ENCODE data around the gene NXT1. TPM values are rescaled to one million over a fixed set of nuclear protein-coding genes. Genes with fewer than 3 reads are reported as not detected.
A peak's percentile ranks its signal among the peaks of the same experiment; 100 is the strongest.
"Not testable (repeated sequence)": the region's sequence is repeated elsewhere in the genome, so short reads cannot be mapped to it uniquely, and the experiment has no call there.

Gene NXT1
- total RNA-seq, 2 experiments from 2014 or later: 33.7 to 76.5 TPM

DNA sequence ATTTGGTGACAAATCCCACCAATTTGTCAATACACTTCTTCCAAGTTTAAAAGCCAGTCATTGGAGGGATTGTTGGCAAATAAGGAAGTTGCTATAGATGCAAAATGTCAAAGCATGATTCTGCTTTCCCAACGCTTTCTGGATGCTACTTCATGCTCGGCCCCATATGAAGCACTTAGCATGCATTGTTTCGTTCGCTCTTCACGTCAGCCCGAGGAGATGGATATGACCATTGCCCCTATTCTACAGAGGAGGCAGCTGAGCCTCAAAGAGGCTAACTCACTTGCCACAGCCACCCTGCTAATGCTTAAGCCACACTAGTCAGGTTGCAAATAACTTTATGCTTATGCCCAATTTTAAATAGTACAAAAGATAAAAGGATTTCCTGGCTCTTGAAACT, 2.8 kb upstream of the NXT1 start:
- DNase-seq (ENCODE audit: low spot score): no peak
- H3K9me3 ChIP-seq (ENCODE audit: low read length): 0 out of 2 replicates have a peak, but pooled peaks cover 6% of the 10 kb centered on the region
- no peak overlapping the region for H2AFZ ChIP-seq (ENCODE audit: low read length)
- ChIA-PET CTCF (ENCODE audit: unreplicated experiment) (no interaction called here), POLR2A (no interaction called here)
- no peaks in the 10 kb centered on the region for H3K9me2 ChIP-seq (ENCODE audit: insufficient read depth, low read length)
- intact Hi-C loops (cut with micrococcal nuclease; ENCODE audit: unreplicated experiment): no loop called here
- BruUV-seq (replicated peaks): no TSS peak
- H3K27ac ChIP-seq (ENCODE audit: low read depth, low read length, poor library complexity, severe bottlenecking): no peak overlapping the region
- peaks cover 16% of the 10 kb centered on the region for H4K20me1 ChIP-seq (ENCODE audit: insufficient read depth, low read length)
- H3K79me2 ChIP-seq (ENCODE audit: insufficient read depth, low read depth, low read length): peaks cover 22% of the 10 kb centered on the region
- H3K4me2 ChIP-seq (ENCODE audit: low read length): no peak overlapping the region
- peaks cover 3% of the 10 kb centered on the region; the same call in 1 of the 2 replicates for H3K36me3 ChIP-seq (ENCODE audit: insufficient read depth, low read length)
- TF ChIP-seq, protein P1, sequence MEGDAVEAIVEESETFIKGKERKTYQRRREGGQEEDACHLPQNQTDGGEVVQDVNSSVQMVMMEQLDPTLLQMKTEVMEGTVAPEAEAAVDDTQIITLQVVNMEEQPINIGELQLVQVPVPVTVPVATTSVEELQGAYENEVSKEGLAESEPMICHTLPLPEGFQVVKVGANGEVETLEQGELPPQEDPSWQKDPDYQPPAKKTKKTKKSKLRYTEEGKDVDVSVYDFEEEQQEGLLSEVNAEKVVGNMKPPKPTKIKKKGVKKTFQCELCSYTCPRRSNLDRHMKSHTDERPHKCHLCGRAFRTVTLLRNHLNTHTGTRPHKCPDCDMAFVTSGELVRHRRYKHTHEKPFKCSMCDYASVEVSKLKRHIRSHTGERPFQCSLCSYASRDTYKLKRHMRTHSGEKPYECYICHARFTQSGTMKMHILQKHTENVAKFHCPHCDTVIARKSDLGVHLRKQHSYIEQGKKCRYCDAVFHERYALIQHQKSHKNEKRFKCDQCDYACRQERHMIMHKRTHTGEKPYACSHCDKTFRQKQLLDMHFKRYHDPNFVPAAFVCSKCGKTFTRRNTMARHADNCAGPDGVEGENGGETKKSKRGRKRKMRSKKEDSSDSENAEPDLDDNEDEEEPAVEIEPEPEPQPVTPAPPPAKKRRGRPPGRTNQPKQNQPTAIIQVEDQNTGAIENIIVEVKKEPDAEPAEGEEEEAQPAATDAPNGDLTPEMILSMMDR (conservative IDR thresholded peaks at IDR 0.05; ENCODE audit: low read length): no peak
- TF ChIP-seq EZH2phosphoT487 (IDR thresholded peaks at IDR 0.05; ENCODE audit: borderline replicate concordance, low read depth, low read length): no peak
- H3K4me3 ChIP-seq (ENCODE audit: low read depth, low read length, poor library complexity, severe bottlenecking): no peak overlapping the region
- H3K4me1 ChIP-seq (ENCODE audit: insufficient read depth, low read length, poor library complexity, severe bottlenecking): peaks cover 20% of the 10 kb centered on the region

DNA sequence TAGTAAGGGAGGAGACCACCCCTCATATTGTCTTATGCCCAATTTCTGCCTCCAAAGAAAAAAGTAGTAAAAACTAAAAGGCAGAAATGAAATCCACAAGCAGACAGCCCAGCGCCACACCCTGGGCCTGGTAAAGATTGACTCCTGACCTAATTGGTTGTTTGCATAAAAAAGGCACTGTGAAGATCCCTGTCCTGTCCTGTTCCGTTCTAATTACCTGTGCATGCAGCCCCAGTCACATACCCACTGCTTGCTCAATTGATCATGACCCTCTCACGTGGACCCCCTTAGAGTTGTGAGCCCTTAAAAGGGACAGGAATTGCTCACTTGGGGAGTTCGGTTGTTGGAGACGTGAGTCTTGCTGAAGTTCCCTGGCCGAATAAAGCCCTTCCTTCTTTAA, 2.1 kb upstream of the NXT1 start:
- H2AFZ ChIP-seq (ENCODE audit: low read length); intact Hi-C loops (cut with micrococcal nuclease; ENCODE audit: unreplicated experiment); H3K27ac ChIP-seq (ENCODE audit: low read depth, low read length, poor library complexity, severe bottlenecking); POLR2A ChIA-PET; BruUV-seq (replicated peaks); H3K4me3 ChIP-seq (ENCODE audit: low read depth, low read length, poor library complexity, severe bottlenecking); DNase-seq (ENCODE audit: low spot score); H3K36me3 ChIP-seq (ENCODE audit: insufficient read depth, low read length); H3K9me3 ChIP-seq (ENCODE audit: low read length); H3K9me2 ChIP-seq (ENCODE audit: insufficient read depth, low read length): not testable (repeated sequence)
- peaks cover 18% of the 10 kb centered on the region for H4K20me1 ChIP-seq (ENCODE audit: insufficient read depth, low read length)
- H3K4me2 ChIP-seq (ENCODE audit: low read length): peak overlapping the region; percentile 92
- peaks cover 29% of the 10 kb centered on the region for H3K79me2 ChIP-seq (ENCODE audit: insufficient read depth, low read depth, low read length)
- CTCF ChIA-PET (ENCODE audit: unreplicated experiment): interaction anchor here (2.5 kb wide), 1 partner anchor 10 kb away, joined by 13 read pairs; no protein-coding TSS in a partner anchor
- H3K4me1 ChIP-seq (ENCODE audit: insufficient read depth, low read length, poor library complexity, severe bottlenecking): peaks cover 22% of the 10 kb centered on the region

DNA sequence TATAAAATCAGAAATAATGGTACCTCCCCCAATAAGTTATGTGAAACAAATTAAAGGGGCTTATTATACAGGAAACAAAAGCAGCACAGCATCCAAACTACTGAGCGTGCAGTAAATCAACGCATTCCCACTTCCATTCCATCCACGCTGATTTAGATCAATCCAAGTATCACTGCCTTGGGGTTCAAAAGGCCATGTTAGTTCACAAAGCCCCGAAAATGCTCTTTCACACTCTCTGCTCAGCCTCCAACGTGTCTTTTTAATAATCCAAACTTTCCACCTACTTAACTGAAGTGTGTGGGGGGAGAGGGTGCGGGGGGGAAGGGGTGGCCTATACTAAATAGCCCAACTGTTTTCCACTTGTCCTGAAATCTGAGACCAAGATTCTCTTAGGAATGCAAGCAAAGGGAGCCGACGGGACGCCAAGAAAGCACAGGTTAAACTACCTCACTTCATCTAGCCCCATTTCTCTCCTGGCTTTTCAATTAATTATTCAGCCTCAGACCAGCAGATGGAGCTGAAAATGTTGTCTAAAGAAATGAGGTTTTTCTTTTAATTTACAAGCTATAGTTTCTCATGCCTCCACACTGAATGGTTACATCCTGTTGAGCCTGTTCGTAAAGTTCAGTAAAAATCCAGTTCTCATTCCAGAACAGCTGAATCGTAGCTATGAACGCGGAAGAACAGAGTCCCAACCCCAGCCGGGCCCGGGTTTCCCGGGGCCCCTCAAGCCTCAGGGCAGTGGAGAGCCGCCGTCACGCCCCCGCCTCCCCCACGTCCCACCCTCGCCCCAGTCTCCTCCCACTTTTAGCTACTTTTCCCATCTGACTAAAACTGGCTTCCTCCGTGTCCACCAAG, 1.0 kb upstream of the NXT1 start:
- intact Hi-C loops (cut with micrococcal nuclease; ENCODE audit: unreplicated experiment): loop anchor here (1.0 kb wide), 2 partner anchors 9 to 72 kb away; partner anchors contain the start of gene NAPB
- no TSS peak for BruUV-seq (replicated peaks)
- H3K4me3 ChIP-seq (ENCODE audit: low read depth, low read length, poor library complexity, severe bottlenecking): peak overlapping the region; percentile 97

More for the DNA sequence above, 1.0 kb upstream of the NXT1 start:
- ChIA-PET POLR2A (interaction anchor here (0.6 to 2.3 kb wide), 13 partner anchors 9 to 1366 kb away, joined by 3 to 25 read pairs (median 6); partner anchors contain the start of gene NAPB), CTCF (ENCODE audit: unreplicated experiment) (interaction anchor here (0.5 to 2.5 kb wide), 8 partner anchors 9 to 84 kb away, joined by 3 to 13 read pairs (median 5); partner anchors contain the start of genes GZF1 and NAPB)
- Histone ChIP-seq H3K4me2 (ENCODE audit: low read length) (peak overlapping the region; percentile 92), H3K79me2 (ENCODE audit: insufficient read depth, low read depth, low read length) (peaks cover 40% of the 10 kb centered on the region), H3K27ac (ENCODE audit: low read depth, low read length, poor library complexity, severe bottlenecking) (peak overlapping the region; percentile 92), H4K20me1 (ENCODE audit: insufficient read depth, low read length) (peaks cover 18% of the 10 kb centered on the region), H3K9me3 (ENCODE audit: low read length) (no peaks in the 10 kb centered on the region), H3K36me3 (ENCODE audit: insufficient read depth, low read length) (peaks cover 20% of the 10 kb centered on the region), H2AFZ (ENCODE audit: low read length) (peak overlapping the region; percentile 86), H3K9me2 (ENCODE audit: insufficient read depth, low read length) (no peaks in the 10 kb centered on the region), H3K4me1 (ENCODE audit: insufficient read depth, low read length, poor library complexity, severe bottlenecking) (peaks cover 22% of the 10 kb centered on the region)
- no peak for DNase-seq (ENCODE audit: low spot score)
- TF ChIP-seq, protein P1 (conservative IDR thresholded peaks at IDR 0.05; ENCODE audit: low read length): peak; percentile 80
- TF ChIP-seq EZH2phosphoT487 (IDR thresholded peaks at IDR 0.05; ENCODE audit: borderline replicate concordance, low read depth, low read length): no peak
